Measurements from ENCODE around the gene NOD1.

DNA sequence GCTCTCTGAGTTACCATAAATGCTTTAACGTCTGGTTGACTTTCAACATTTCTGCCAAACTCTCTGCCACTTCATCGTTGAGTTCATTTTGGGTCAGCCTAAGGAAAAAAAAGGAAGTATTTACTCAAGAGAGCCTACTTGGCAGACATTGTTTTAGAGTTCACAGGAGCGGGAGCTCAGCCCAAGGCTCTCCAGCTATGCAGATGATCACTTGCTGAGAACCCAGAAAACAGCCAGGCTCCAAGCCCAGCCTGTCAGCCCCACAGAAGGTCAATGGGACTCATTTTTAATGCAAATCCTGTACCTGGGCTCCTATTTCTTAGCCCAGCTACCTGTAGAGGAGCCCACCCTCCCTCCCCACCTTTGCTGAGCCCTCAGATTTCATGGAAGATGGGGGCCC, 45.5 kb downstream of the NOD1 start:
- no peak for TF ChIP-seq POLR2A (IDR thresholded peaks at IDR 0.05)
- TF ChIP-seq, protein P1, sequence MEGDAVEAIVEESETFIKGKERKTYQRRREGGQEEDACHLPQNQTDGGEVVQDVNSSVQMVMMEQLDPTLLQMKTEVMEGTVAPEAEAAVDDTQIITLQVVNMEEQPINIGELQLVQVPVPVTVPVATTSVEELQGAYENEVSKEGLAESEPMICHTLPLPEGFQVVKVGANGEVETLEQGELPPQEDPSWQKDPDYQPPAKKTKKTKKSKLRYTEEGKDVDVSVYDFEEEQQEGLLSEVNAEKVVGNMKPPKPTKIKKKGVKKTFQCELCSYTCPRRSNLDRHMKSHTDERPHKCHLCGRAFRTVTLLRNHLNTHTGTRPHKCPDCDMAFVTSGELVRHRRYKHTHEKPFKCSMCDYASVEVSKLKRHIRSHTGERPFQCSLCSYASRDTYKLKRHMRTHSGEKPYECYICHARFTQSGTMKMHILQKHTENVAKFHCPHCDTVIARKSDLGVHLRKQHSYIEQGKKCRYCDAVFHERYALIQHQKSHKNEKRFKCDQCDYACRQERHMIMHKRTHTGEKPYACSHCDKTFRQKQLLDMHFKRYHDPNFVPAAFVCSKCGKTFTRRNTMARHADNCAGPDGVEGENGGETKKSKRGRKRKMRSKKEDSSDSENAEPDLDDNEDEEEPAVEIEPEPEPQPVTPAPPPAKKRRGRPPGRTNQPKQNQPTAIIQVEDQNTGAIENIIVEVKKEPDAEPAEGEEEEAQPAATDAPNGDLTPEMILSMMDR (IDR thresholded peaks at IDR 0.05): no peak

Data from heart left ventricle (tissue), 13 donors.